IMR-90 (cell line): ENCODE results near the gene PYROXD2. TPM values are rescaled to one million over a fixed set of nuclear protein-coding genes. Genes with fewer than 3 reads are reported as not detected.

Source experiments
- ATAC-seq: fragments of 200-7000 bp; cut with Tn5 transposase; 2 replicates; pipeline ENCODE4 v1.9.1; 2020; ENCODE audit warnings: low read depth, mild to moderate bottlenecking, moderate library complexity
- BruUV-seq: library from RNA; stranded (reverse); fragments of 400-500 nt; replicated peaks from 2 replicates; lab custom pipeline; 2021; lab: Mats Ljungman, UMichigan
- CTCF ChIA-PET: fragments of 300-600 bp; formaldehyde crosslinking; extraction: SDS; loops from one replicate; lab custom pipeline; 2021; ENCODE audit warnings: antibody characterized with exemption; lab: Yijun Ruan, JAX
- POLR2A ChIA-PET: fragments of 300-600 bp; sonication (Branson Sonifier 250); formaldehyde crosslinking; loops from one replicate; lab custom pipeline; 2022; ENCODE audit warnings: antibody characterized with exemption; ENCODE audit not compliant: unreplicated experiment; lab: Charles Lee
- DNase-seq: peaks from one replicate; pipeline ENCODE4 v3.0.0; 2013
- H2AFZ ChIP-seq: replicated peaks from 2 replicates; pipeline ENCODE3; 2013; ENCODE audit warnings: low read length, mild to moderate bottlenecking; ENCODE audit not compliant: poor library complexity
- H2AK5ac ChIP-seq: 2 replicates; pipeline ENCODE4 v1.6.1; 2013; ENCODE audit warnings: low read depth, low read length, inconsistent platforms
- H2AK9ac ChIP-seq: replicated peaks from 2 replicates; pipeline ENCODE3; 2013; ENCODE audit warnings: mild to moderate bottlenecking, low read depth, low read length, moderate library complexity; ENCODE audit not compliant: poor library complexity
- H2BK120ac ChIP-seq: 2 replicates; pipeline ENCODE4 v1.6.1; 2013; ENCODE audit warnings: low read depth, low read length, inconsistent platforms
- H2BK15ac ChIP-seq: 3 replicates; pipeline ENCODE4 v1.6.1; 2013; ENCODE audit warnings: low read depth, low read length, inconsistent platforms
- H2BK20ac ChIP-seq: 2 replicates; pipeline ENCODE4 v1.6.1; 2013; ENCODE audit warnings: low read depth, mild to moderate bottlenecking, inconsistent platforms, low read length, moderate library complexity
- H2BK5ac ChIP-seq: 2 replicates; pipeline ENCODE4 v1.6.1; 2013; ENCODE audit warnings: mild to moderate bottlenecking, low read depth, low read length, inconsistent platforms; ENCODE audit not compliant: poor library complexity, severe bottlenecking
- H3K14ac ChIP-seq: replicated peaks from 2 replicates; pipeline ENCODE4 v1.6.1; 2013; ENCODE audit warnings: low read depth, low read length, inconsistent platforms
- H3K18ac ChIP-seq: 2 replicates; pipeline ENCODE4 v1.6.1; 2013; ENCODE audit warnings: low read depth, low read length, control low read depth
- H3K23ac ChIP-seq: 2 replicates; pipeline ENCODE4 v1.6.1; 2013; ENCODE audit warnings: low read depth, low read length, inconsistent platforms
- H3K27ac ChIP-seq: 2 replicates; pipeline ENCODE4 v1.5.1; 2013; ENCODE audit warnings: mild to moderate bottlenecking, control low read depth, low read length; ENCODE audit not compliant: insufficient read depth
- H3K27me3 ChIP-seq: 2 replicates; pipeline ENCODE4 v1.6.1; 2013; ENCODE audit warnings: low read length; ENCODE audit not compliant: control insufficient read depth, insufficient read depth
- H3K36me3 ChIP-seq: 2 replicates; pipeline ENCODE4 v1.6.1; 2013; ENCODE audit warnings: low read length, mixed read lengths; ENCODE audit not compliant: control insufficient read depth, insufficient read depth
- H3K4ac ChIP-seq: 2 replicates; pipeline ENCODE4 v1.6.1; 2013; ENCODE audit warnings: low read depth, low read length, inconsistent platforms
- H3K4me1 ChIP-seq: 2 replicates; pipeline ENCODE4 v1.6.1; 2013; ENCODE audit warnings: low read length, mixed read lengths; ENCODE audit not compliant: control insufficient read depth, insufficient read depth
- H3K4me2 ChIP-seq: 2 replicates; pipeline ENCODE4 v1.6.1; 2013; ENCODE audit warnings: low read depth, mild to moderate bottlenecking, control low read depth, low read length, moderate library complexity
- H3K4me3 ChIP-seq: 2 replicates; pipeline ENCODE4 v1.5.1; 2013; ENCODE audit warnings: low read depth, mild to moderate bottlenecking, control low read depth, low read length, moderate library complexity; ENCODE audit not compliant: insufficient read depth
- H3K56ac ChIP-seq: 2 replicates; pipeline ENCODE4 v1.6.1; 2013; ENCODE audit warnings: low read length, inconsistent platforms; ENCODE audit not compliant: insufficient read depth; ENCODE audit errors: extremely low read depth
- H3K79me1 ChIP-seq, 2 experiments: 2 replicates each; pipeline ENCODE4 v1.6.1; 2013; ENCODE audit warnings: low read length in 2 of 2, inconsistent platforms in 1 of 2, low read depth in 1 of 2
- H3K9ac ChIP-seq: 2 replicates; pipeline ENCODE4 v1.6.1; 2013; ENCODE audit warnings: low read depth, low read length, control low read depth
- H3K9me1 ChIP-seq: 2 replicates; pipeline ENCODE4 v1.6.1; 2013; ENCODE audit warnings: low read length, inconsistent platforms; ENCODE audit not compliant: insufficient read depth
- H3K9me3 ChIP-seq: 2 replicates; pipeline ENCODE4 v1.6.1; 2013; ENCODE audit warnings: low read length; ENCODE audit not compliant: control insufficient read depth, insufficient read depth
- H4K20me1 ChIP-seq: 2 replicates; pipeline ENCODE4 v1.6.1; 2013; ENCODE audit warnings: low read length, inconsistent platforms; ENCODE audit not compliant: insufficient read depth
- H4K5ac ChIP-seq: 2 replicates; pipeline ENCODE4 v1.6.1; 2013; ENCODE audit warnings: mild to moderate bottlenecking, low read depth, low read length, control low read depth
- H4K8ac ChIP-seq, 2 experiments: 2 replicates each; pipeline ENCODE4 v1.6.1; 2013; ENCODE audit warnings: low read depth in 2 of 2, low read length in 2 of 2, control low read depth in 1 of 2, inconsistent platforms in 1 of 2
- H4K91ac ChIP-seq: 2 replicates; pipeline ENCODE4 v1.6.1; 2013; ENCODE audit warnings: low read depth, low read length, inconsistent platforms; ENCODE audit not compliant: insufficient read depth
- CTCF ChIP-seq: conservative IDR thresholded peaks from 2 replicates; pipeline ENCODE4 v1.5.1; 2012; ENCODE audit warnings: mild to moderate bottlenecking, low read depth, low read length, improper control_type of control experiment
- FOS ChIP-seq: fragments of 150-350 bp; IDR thresholded peaks from 2 replicates; pipeline ENCODE4 v1.6.1; 2016; ENCODE audit warnings: low read depth, low read length
- MXI1 ChIP-seq: IDR thresholded peaks from 2 replicates; pipeline ENCODE4 v1.6.1; 2012; ENCODE audit warnings: low read depth, mild to moderate bottlenecking, low read length, moderate library complexity, borderline replicate concordance
- POLR2A ChIP-seq: IDR thresholded peaks from 2 replicates; pipeline ENCODE4 v1.6.1; 2012; ENCODE audit warnings: mild to moderate bottlenecking, low read depth, low read length
- dilution Hi-C: fragments of 300-500 bp; cut with HindIII; formaldehyde crosslinking; loops from one replicate; pipeline ENCODE4 v1.14.3; 2018; ENCODE audit warnings: low sequenced_read_pairs; ENCODE audit not compliant: unreplicated experiment
- in situ Hi-C: fragments of 300-500 bp; cut with MboI; formaldehyde crosslinking; loops from 3 replicates; pipeline ENCODE4 v1.14.3; 2019; ENCODE audit warnings: low sequenced_read_pairs, inconsistent platforms, mixed read lengths
- intact Hi-C: fragments of 100-400 bp; cut with micrococcal nuclease; formaldehyde crosslinking; loops from 2 replicates; pipeline ENCODE4 v1.10.0; 2022
- polyA plus RNA-seq, 3 experiments: library from polyadenylated mRNA; depleted of rRNA; stranded (reverse); fragments of >200 nt; gene quantifications; 2 replicates each; pipeline ENCODE4 v1.2.3, GENCODE V29; 2012; ENCODE audit warnings: low replicate concordance in 1 of 3
- total RNA-seq: library from RNA; depleted of rRNA; stranded (reverse); fragments of >200 nt; gene quantifications from 2 replicates; pipeline ENCODE4 v1.2.3, GENCODE V29; 2012

The PYROXD2 gene
- total and polyA plus RNA-seq, 2 of the 4 experiments (the other 2 are of a cell fraction): 6.5 to 16.3 TPM

- Histone ChIP-seq H3K4me3 (no peak overlapping the region), H2BK20ac (no peak overlapping the region), H3K79me1 (peaks cover 25 to 29% of the 10 kb centered on the region in 2 experiments), H3K56ac (no peak overlapping the region), H4K5ac (no peak overlapping the region), H3K14ac (no peak overlapping the region), H2BK5ac (no peak overlapping the region), H3K27ac (no peak overlapping the region), H2BK15ac (no peak overlapping the region), H3K18ac (no peak overlapping the region), H3K9ac (no peak overlapping the region), H3K36me3 (peaks cover 10% of the 10 kb centered on the region), H3K9me1 (peaks cover 7% of the 10 kb centered on the region), H3K4me2 (no peak overlapping the region), H3K23ac (no peak overlapping the region), H2AFZ (no peak overlapping the region), H4K91ac (no peak overlapping the region), H2AK9ac (no peak overlapping the region), H4K20me1 (peaks cover 4% of the 10 kb centered on the region; the same call in 1 of the 2 replicates), H2BK120ac (no peak overlapping the region), H3K9me3 (no peaks in the 10 kb centered on the region), H4K8ac (no peak overlapping the region), H3K4ac (no peak overlapping the region), H3K27me3 (no peaks in the 10 kb centered on the region), H3K4me1 (peaks cover 3% of the 10 kb centered on the region; the same call in 1 of the 2 replicates), H2AK5ac (no peak overlapping the region)
- no TSS peak for BruUV-seq
- TF ChIP-seq POLR2A: no peak
- TF ChIP-seq CTCF: no peak
- TF ChIP-seq MXI1: no peak
- no peak for TF ChIP-seq FOS
- ChIA-PET POLR2A (no interaction called here), CTCF (no interaction called here)
- in situ Hi-C loops (no loop called here), dilution Hi-C loops (no loop called here), intact Hi-C loops (no loop called here)
- DNase-seq (no peak), ATAC-seq (no peak)
Observed at GRCh38 chr10:98449287-98449686, 34.3 kb upstream of the PYROXD2 start.
